ENCODE results near the gene RXFP4.

The RXFP4 gene

GRCh38 chr1:155913969-155914757 lies 27.3 kb upstream of the RXFP4 start:
- H3K4me3 ChIP-seq (ENCODE audit: insufficient read depth, low read length, poor library complexity, severe bottlenecking), result no peak overlapping the region
- no peak overlapping the region for H2AFZ ChIP-seq (ENCODE audit: low read depth, low read length, severe bottlenecking)
- no peaks in the 10 kb centered on the region for H3K9me3 ChIP-seq (ENCODE audit: insufficient read depth, low read length)
- peaks cover 62% of the 10 kb centered on the region for H3F3A ChIP-seq (ENCODE audit: insufficient read depth)
- H4K20me1 ChIP-seq (ENCODE audit: low read depth, low read length), result no peaks in the 10 kb centered on the region
- H3K36me3 ChIP-seq (ENCODE audit: low read length), result peaks cover 50% of the 10 kb centered on the region
- TF ChIP-seq, protein P1, sequence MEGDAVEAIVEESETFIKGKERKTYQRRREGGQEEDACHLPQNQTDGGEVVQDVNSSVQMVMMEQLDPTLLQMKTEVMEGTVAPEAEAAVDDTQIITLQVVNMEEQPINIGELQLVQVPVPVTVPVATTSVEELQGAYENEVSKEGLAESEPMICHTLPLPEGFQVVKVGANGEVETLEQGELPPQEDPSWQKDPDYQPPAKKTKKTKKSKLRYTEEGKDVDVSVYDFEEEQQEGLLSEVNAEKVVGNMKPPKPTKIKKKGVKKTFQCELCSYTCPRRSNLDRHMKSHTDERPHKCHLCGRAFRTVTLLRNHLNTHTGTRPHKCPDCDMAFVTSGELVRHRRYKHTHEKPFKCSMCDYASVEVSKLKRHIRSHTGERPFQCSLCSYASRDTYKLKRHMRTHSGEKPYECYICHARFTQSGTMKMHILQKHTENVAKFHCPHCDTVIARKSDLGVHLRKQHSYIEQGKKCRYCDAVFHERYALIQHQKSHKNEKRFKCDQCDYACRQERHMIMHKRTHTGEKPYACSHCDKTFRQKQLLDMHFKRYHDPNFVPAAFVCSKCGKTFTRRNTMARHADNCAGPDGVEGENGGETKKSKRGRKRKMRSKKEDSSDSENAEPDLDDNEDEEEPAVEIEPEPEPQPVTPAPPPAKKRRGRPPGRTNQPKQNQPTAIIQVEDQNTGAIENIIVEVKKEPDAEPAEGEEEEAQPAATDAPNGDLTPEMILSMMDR (IDR thresholded peaks at IDR 0.05; ENCODE audit: insufficient read depth, low read length, poor library complexity, severe bottlenecking), result no peak
- no peak for TF ChIP-seq EZH2phosphoT487 (conservative IDR thresholded peaks at IDR 0.05; ENCODE audit: low read length)
- H3K27me3 ChIP-seq (ENCODE audit: low read length), result no peaks in the 10 kb centered on the region
- no peak overlapping the region for H3K9ac ChIP-seq (ENCODE audit: low read length)
- no peaks in the 10 kb centered on the region for H3K9me2 ChIP-seq (replicated peaks; ENCODE audit: insufficient read depth, low read length)
- peaks cover 10% of the 10 kb centered on the region; the same call in 1 of the 2 replicates for H3K79me2 ChIP-seq (ENCODE audit: insufficient read depth, low read length)
- no peak overlapping the region for H3K27ac ChIP-seq (ENCODE audit: low read depth, low read length)
- no peak overlapping the region for H3K4me2 ChIP-seq (ENCODE audit: low read depth, low read length, poor library complexity, severe bottlenecking)

DNA sequence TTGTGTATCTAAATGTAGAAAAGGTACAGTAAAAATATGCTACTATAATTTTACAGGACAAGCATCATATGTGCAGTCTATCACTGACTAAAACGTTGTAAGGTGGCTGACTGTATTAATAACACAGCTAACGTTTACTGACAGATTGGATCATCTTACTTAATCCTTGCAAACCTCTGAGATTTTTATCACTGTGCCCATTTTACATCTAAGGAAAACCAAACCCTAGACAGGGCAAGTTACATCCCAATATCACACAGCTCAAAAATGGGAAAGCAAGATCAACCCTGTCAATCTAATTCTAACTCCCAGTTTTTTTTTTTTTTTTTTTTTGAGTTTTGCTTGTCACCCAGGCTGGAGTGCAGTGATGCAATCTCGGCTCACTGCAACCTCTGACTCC lies 22.8 kb upstream of the RXFP4 start:
- Histone ChIP-seq H3K36me3 (ENCODE audit: low read length) (peaks cover 69% of the 10 kb centered on the region), H3K9ac (ENCODE audit: low read length) (no peak overlapping the region), H3K79me2 (ENCODE audit: insufficient read depth, low read length) (no peaks in the 10 kb centered on the region), H3K4me2 (ENCODE audit: low read depth, low read length, poor library complexity, severe bottlenecking) (no peak overlapping the region), H3K27me3 (ENCODE audit: low read length) (no peaks in the 10 kb centered on the region), H3K9me2 (replicated peaks; ENCODE audit: insufficient read depth, low read length) (no peaks in the 10 kb centered on the region), H3K27ac (ENCODE audit: low read depth, low read length) (no peak overlapping the region), H2AFZ (ENCODE audit: low read depth, low read length, severe bottlenecking) (no peak overlapping the region), H4K20me1 (ENCODE audit: low read depth, low read length) (no peaks in the 10 kb centered on the region), H3K9me3 (ENCODE audit: insufficient read depth, low read length) (no peaks in the 10 kb centered on the region), H3F3A (ENCODE audit: insufficient read depth) (peaks cover 39% of the 10 kb centered on the region), H3K4me3 (ENCODE audit: insufficient read depth, low read length, poor library complexity, severe bottlenecking) (no peak overlapping the region)
- no peak for TF ChIP-seq EZH2phosphoT487 (conservative IDR thresholded peaks at IDR 0.05; ENCODE audit: low read length)
- TF ChIP-seq, protein P1 (IDR thresholded peaks at IDR 0.05; ENCODE audit: insufficient read depth, low read length, poor library complexity, severe bottlenecking), result no peak

DNA sequence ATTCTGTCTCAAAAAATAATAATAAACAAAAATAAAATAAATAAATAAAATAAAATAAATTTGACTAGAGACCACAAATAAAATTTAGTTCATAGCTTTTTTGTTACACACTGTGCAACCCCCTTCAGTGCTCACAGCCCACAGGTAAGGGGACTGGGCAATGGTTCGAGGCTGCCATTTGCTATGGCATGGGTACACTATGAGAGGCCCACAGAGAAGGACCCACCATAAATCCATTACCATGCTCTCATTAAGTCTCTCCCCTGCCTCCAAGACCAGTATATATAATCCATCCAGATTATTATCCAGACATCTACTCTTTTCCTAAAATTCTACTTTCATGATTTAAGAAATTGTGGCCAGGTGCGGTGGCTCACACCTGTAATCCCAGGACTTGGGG lies 21.6 kb upstream of the RXFP4 start:
- H3K4me3 ChIP-seq (ENCODE audit: insufficient read depth, low read length, poor library complexity, severe bottlenecking), result no peak overlapping the region
- no peaks in the 10 kb centered on the region for H3K9me2 ChIP-seq (replicated peaks; ENCODE audit: insufficient read depth, low read length)
- TF ChIP-seq, protein P1 (IDR thresholded peaks at IDR 0.05; ENCODE audit: insufficient read depth, low read length, poor library complexity, severe bottlenecking), result no peak
- no peak for TF ChIP-seq EZH2phosphoT487 (conservative IDR thresholded peaks at IDR 0.05; ENCODE audit: low read length)
- H3K36me3 ChIP-seq (ENCODE audit: low read length), result peaks cover 58% of the 10 kb centered on the region
- H4K20me1 ChIP-seq (ENCODE audit: low read depth, low read length), result no peaks in the 10 kb centered on the region
- no peak overlapping the region for H3K27ac ChIP-seq (ENCODE audit: low read depth, low read length)
- H3F3A ChIP-seq (ENCODE audit: insufficient read depth), result peaks cover 27% of the 10 kb centered on the region
- H3K9me3 ChIP-seq (ENCODE audit: insufficient read depth, low read length), result no peaks in the 10 kb centered on the region
- H3K9ac ChIP-seq (ENCODE audit: low read length), result no peak overlapping the region
- no peak overlapping the region for H2AFZ ChIP-seq (ENCODE audit: low read depth, low read length, severe bottlenecking)
- H3K27me3 ChIP-seq (ENCODE audit: low read length), result no peaks in the 10 kb centered on the region
- no peaks in the 10 kb centered on the region for H3K79me2 ChIP-seq (ENCODE audit: insufficient read depth, low read length)
- H3K4me2 ChIP-seq (ENCODE audit: low read depth, low read length, poor library complexity, severe bottlenecking), result no peak overlapping the region

Data from SU-DHL-6 (cell line).